ENCODE results near the gene PPP2R5B.

- no peak for TF ChIP-seq HMGXB4 (CRISPR knock-in tag; IDR thresholded peaks at IDR 0.05)
- no peak for TF ChIP-seq MAX (CRISPR knock-in tag; IDR thresholded peaks at IDR 0.05)
- no peak for TF ChIP-seq TCF7 (CRISPR knock-in tag; IDR thresholded peaks at IDR 0.05; ENCODE audit: low read depth)
- no peak for TF ChIP-seq GABPB1 (CRISPR knock-in tag; IDR thresholded peaks at IDR 0.05)
These were observed 38.7 kb downstream of the PPP2R5B start for GRCh38 chr11:64963072-64963631.
